Lung (tissue), 12 donors: ENCODE measurements around the gene GRIK1. TPM values are rescaled to one million over a fixed set of nuclear protein-coding genes. Genes with fewer than 3 reads are reported as not detected.

Source experiments
- ATAC-seq: fragments of 200-7000 bp; cut with Tn5 transposase; one replicate; pipeline ENCODE4 v1.9.1; 2020; ENCODE audit warnings: moderate number of reproducible peaks; ENCODE audit not compliant: insufficient read depth, low FRiP score
- DNase-seq, 3 donors: peaks; one replicate each; pipeline ENCODE4 v3.0.0-alpha.2; 2013 to 2017
- H3K27ac ChIP-seq, 2 donors: one replicate each; pipeline ENCODE4 v1.5.1; 2013; ENCODE audit warnings: mild to moderate bottlenecking in 2 of 2, moderate library complexity in 2 of 2, control low read depth in 1 of 2, inconsistent platforms in 1 of 2, low read depth in 1 of 2, low read length in 1 of 2
- H3K27me3 ChIP-seq, 3 donors: one replicate each; pipeline ENCODE4 v1.5.1; 2013; ENCODE audit warnings: low read length in 2 of 3; ENCODE audit not compliant: control insufficient read depth in 3 of 3, insufficient read depth in 3 of 3
- H3K36me3 ChIP-seq, 4 donors: one replicate each; pipeline ENCODE4 v1.5.1; 2013; ENCODE audit warnings: low read length in 4 of 4, mild to moderate bottlenecking in 1 of 4, moderate library complexity in 1 of 4; ENCODE audit not compliant: control insufficient read depth in 4 of 4, insufficient read depth in 4 of 4
- H3K4me1 ChIP-seq, 5 donors: one replicate each; pipeline ENCODE4 v1.5.1; 2013; ENCODE audit warnings: low read length in 5 of 5, mild to moderate bottlenecking in 2 of 5, moderate library complexity in 1 of 5; ENCODE audit not compliant: control insufficient read depth in 5 of 5, insufficient read depth in 5 of 5
- H3K4me3 ChIP-seq: one replicate; pipeline ENCODE4 v1.5.1; 2013; ENCODE audit warnings: mild to moderate bottlenecking, control low read depth, moderate library complexity
- H3K9ac ChIP-seq, 2 donors: one replicate each; pipeline ENCODE4 v1.5.1; 2013; ENCODE audit warnings: low read length in 2 of 2, control low read depth in 1 of 2; ENCODE audit not compliant: insufficient read depth in 1 of 2
- H3K9me3 ChIP-seq, 4 donors: one replicate each; pipeline ENCODE4 v1.5.1; 2013; ENCODE audit warnings: low read length in 3 of 4, mild to moderate bottlenecking in 1 of 4, moderate library complexity in 1 of 4; ENCODE audit not compliant: control insufficient read depth in 4 of 4, insufficient read depth in 3 of 4
- CTCF ChIP-seq: IDR thresholded peaks from 2 replicates; pipeline ENCODE4 v1.5.1; 2012; ENCODE audit warnings: mild to moderate bottlenecking; ENCODE audit errors: control extremely low read depth, extremely low read depth
- WGBS, 2 donors: extraction: QIAGEN DNeasy Blood & Tissue Kit; methylation state at CpG; one replicate each; pipeline ENCODE4 v1.1.7; 2013; 5-methylcytosine and 5-hydroxymethylcytosine counted together
- polyA plus RNA-seq, 2 donors: library from polyadenylated mRNA; stranded (reverse); fragments of 200-250 nt; gene quantifications; one replicate each; pipeline ENCODE4 v1.2.1, GENCODE V29; 2013
- total RNA-seq, 2 donors: library from RNA; depleted of rRNA in 1 of 2; stranded (reverse); fragments of >200 nt in 1 of 2; gene quantifications; one replicate each; pipeline ENCODE4 v1.2.1, GENCODE V29; 2014 to 2021
- donor health status: control.
- donor health status: control.
- donor health status: Bipolar disorder and iron deficiency.
- donor health status: healthy.
- donor health status: DM: yes; HTN: yes; CAD: no.

The GRIK1 gene
- total and polyA plus RNA-seq, 4 donors, result 0.26 TPM; not detected in 3

GRCh38 chr21:29538115-29538514 is 401.7 kb downstream of the GRIK1 start:
- Histone ChIP-seq H3K27me3 (no peaks in the 10 kb centered on the region), H3K27ac (no peak overlapping the region), H3K4me1 (no peaks in the 10 kb centered on the region), H3K36me3 (no peaks in the 10 kb centered on the region), H3K4me3 (no peak overlapping the region), H3K9ac (no peak overlapping the region), H3K9me3 (peaks cover 0 to 2% (median 0%) of the 10 kb centered on the region in 4 donors)
- DNase-seq, result no peak
- no peak for TF ChIP-seq CTCF
- no peak for ATAC-seq

GRCh38 chr21:29534448-29534847 is 405.3 kb downstream of the GRIK1 start:
- Histone ChIP-seq H3K9me3 (peaks cover 0 to 2% (median 0%) of the 10 kb centered on the region in 4 donors), H3K36me3 (no peaks in the 10 kb centered on the region), H3K4me1 (no peaks in the 10 kb centered on the region), H3K9ac (no peak overlapping the region), H3K27ac (no peak overlapping the region), H3K4me3 (no peak overlapping the region), H3K27me3 (no peaks in the 10 kb centered on the region)
- no peak for ATAC-seq
- WGBS, 2 donors, result 89 to 96% methylated on average over 3 of the region's 3 CpGs
- no peak for DNase-seq
- no peak for TF ChIP-seq CTCF

GRCh38 chr21:29529139-29529538 is 410.7 kb downstream of the GRIK1 start:
- H3K36me3 ChIP-seq, result no peaks in the 10 kb centered on the region
- H3K9me3 ChIP-seq, result peaks cover 0 to 10% (median 4%) of the 10 kb centered on the region in 4 donors
- no peak overlapping the region for H3K4me3 ChIP-seq
- H3K27me3 ChIP-seq, result no peaks in the 10 kb centered on the region
- H3K27ac ChIP-seq, result no peak overlapping the region
- H3K9ac ChIP-seq, result no peak overlapping the region
- H3K4me1 ChIP-seq, result peaks cover 0 to 1% (median 0%) of the 10 kb centered on the region in 5 donors
- ATAC-seq, result no peak
- WGBS, 2 donors, result 93 to 97% methylated on average over 4 of the region's 4 CpGs
- TF ChIP-seq CTCF, result no peak
- DNase-seq, result no peak

GRCh38 chr21:29526545-29526944 is 413.3 kb downstream of the GRIK1 start:
- no peak overlapping the region for H3K9ac ChIP-seq
- ATAC-seq (no peak), DNase-seq (no peak)
- H3K27me3 ChIP-seq, result no peaks in the 10 kb centered on the region
- peaks cover 0 to 7% (median 0%) of the 10 kb centered on the region in 5 donors for H3K4me1 ChIP-seq
- H3K36me3 ChIP-seq, result no peaks in the 10 kb centered on the region
- no peak for TF ChIP-seq CTCF
- H3K27ac ChIP-seq, result no peak overlapping the region
- peaks cover 0 to 10% (median 4%) of the 10 kb centered on the region in 4 donors for H3K9me3 ChIP-seq
- H3K4me3 ChIP-seq, result no peak overlapping the region
- WGBS, 2 donors, result 96 to 100% methylated on average over 2 of the region's 2 CpGs
